ENCODE data around the gene MAP1B.

GRCh38 chr5:72126796-72127195 is 19.5 kb downstream of the MAP1B start:
- TF ChIP-seq CTCF (conservative IDR thresholded peaks at IDR 0.05 in 1 of 2, IDR thresholded peaks at IDR 0.05 in 1 of 2; ENCODE audit: extremely low read depth in 1 of 2, insufficient read depth in 1 of 2, low read depth in 1 of 2, low read length in 2 of 2): no peak
- TF ChIP-seq EZH2 (IDR thresholded peaks at IDR 0.05; ENCODE audit: borderline replicate concordance, low read length): no peak

Data from mammary epithelial cell (primary cell).